ENCODE data around the gene KCTD1.
"Not testable (repeated sequence)": the region's sequence is repeated elsewhere in the genome, so short reads cannot be mapped to it uniquely, and the experiment has no call there.

The KCTD1 gene

DNA sequence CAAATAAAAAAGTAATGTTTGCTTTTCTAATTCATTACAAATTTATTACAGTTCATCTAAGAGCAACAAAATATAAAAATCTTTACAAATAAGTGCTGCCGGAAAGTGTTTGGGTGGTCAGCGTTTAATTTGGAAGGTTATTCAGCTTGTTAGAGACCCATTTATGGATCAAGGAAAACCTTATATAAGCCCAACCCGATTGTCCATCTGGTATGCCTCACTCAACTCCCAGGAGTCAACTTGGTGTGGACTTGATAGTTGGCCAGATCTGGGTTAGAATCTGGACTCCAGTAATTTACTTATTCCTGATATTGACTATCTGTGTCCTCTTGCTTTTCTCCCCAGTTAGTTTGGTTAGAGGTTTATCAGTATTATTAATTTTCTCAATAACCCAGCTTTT, 106.2 kb downstream of the KCTD1 start:
- no peak for TF ChIP-seq ZFX (IDR thresholded peaks at IDR 0.05)
- TF ChIP-seq, protein P1, sequence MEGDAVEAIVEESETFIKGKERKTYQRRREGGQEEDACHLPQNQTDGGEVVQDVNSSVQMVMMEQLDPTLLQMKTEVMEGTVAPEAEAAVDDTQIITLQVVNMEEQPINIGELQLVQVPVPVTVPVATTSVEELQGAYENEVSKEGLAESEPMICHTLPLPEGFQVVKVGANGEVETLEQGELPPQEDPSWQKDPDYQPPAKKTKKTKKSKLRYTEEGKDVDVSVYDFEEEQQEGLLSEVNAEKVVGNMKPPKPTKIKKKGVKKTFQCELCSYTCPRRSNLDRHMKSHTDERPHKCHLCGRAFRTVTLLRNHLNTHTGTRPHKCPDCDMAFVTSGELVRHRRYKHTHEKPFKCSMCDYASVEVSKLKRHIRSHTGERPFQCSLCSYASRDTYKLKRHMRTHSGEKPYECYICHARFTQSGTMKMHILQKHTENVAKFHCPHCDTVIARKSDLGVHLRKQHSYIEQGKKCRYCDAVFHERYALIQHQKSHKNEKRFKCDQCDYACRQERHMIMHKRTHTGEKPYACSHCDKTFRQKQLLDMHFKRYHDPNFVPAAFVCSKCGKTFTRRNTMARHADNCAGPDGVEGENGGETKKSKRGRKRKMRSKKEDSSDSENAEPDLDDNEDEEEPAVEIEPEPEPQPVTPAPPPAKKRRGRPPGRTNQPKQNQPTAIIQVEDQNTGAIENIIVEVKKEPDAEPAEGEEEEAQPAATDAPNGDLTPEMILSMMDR (conservative IDR thresholded peaks at IDR 0.05): no peak
- no peak overlapping the region for H3K27ac ChIP-seq

DNA sequence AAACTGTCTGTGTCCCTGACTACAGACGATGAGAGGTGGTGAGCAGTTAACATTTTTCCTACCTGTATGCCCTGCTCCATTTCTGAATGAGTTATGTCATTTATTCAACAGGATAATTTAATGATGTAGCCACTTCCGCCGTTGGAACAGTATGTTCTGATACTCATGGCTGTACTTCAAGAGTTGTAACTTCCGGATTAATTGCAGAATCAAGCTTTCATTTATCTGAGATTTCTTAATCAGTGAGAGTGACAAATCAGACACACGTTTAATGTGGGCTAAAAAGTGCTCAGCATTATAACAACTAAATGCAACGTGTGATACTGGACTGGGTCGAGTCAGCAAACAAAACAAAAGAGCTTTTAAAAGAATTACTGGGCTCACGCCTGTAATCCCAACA, 107.7 kb downstream of the KCTD1 start:
- H3K27ac ChIP-seq: peak overlapping the region; percentile 39
- TF ChIP-seq, protein P1 (conservative IDR thresholded peaks at IDR 0.05): no peak
- TF ChIP-seq ZFX (IDR thresholded peaks at IDR 0.05): no peak

DNA sequence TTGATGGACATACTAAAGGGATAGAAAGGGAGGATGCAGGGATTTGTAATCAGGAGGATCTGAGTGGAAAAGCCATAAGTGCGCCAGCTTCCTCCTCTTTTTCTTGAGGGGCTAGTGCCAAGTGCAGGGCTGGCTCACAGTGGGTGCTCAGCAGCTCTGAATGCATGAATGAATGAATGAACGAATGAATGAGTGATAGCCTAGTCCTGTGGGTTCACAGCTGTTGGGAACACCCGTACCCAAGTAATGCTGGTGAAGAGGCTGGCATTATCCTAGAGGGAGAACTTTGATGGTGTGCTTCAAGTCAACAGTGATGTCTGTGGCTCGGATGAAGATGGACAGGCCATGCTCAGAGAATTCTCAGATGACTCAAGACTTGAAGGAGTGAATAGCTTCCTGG, 108.8 kb downstream of the KCTD1 start:
- H3K27ac ChIP-seq: no peak overlapping the region
- TF ChIP-seq ZFX (IDR thresholded peaks at IDR 0.05): no peak
- TF ChIP-seq, protein P1 (conservative IDR thresholded peaks at IDR 0.05): no peak

DNA sequence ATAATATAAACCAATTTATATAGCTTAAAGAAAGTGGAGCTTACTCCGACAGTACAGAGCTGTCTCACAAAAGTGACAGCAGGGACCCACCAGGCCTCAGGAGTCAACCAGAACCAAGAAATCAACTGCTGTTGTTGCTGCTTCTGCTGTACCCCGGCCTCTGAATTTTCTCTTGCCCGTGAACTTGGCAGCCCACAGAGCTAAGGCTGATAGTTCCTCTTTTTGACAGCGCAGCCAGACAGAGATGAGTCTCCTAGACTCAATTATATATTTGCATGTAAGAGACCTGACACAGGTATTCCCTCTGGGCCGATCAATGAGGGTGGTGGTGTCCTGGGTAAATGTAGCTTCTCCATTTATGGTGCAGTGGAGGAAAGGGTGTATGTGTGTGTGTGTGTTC, 109.4 kb downstream of the KCTD1 start:
- TF ChIP-seq, protein P1 (conservative IDR thresholded peaks at IDR 0.05): no peak
- TF ChIP-seq ZFX (IDR thresholded peaks at IDR 0.05): no peak
- no peak overlapping the region for H3K27ac ChIP-seq

DNA sequence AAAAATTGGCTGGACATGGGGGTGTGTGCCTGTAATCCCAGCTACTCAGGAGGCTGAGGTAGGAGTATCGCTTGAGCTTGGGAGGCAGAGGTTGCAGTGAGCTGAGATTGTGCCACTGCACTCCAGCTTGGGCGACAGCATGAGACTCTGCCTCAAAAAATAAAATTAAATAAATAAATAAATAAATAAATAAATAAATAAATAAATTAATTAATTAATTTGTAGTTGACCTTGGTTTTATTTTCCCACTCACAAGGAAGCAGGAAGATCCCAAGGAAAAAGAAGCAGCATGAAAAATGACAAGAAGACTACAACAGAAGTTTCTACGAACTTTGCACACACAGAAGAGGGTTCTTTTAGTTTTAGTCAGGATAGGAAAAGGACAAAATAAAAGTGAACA, 110.7 kb downstream of the KCTD1 start:
- not testable (repeated sequence) for H3K27ac ChIP-seq

DNA sequence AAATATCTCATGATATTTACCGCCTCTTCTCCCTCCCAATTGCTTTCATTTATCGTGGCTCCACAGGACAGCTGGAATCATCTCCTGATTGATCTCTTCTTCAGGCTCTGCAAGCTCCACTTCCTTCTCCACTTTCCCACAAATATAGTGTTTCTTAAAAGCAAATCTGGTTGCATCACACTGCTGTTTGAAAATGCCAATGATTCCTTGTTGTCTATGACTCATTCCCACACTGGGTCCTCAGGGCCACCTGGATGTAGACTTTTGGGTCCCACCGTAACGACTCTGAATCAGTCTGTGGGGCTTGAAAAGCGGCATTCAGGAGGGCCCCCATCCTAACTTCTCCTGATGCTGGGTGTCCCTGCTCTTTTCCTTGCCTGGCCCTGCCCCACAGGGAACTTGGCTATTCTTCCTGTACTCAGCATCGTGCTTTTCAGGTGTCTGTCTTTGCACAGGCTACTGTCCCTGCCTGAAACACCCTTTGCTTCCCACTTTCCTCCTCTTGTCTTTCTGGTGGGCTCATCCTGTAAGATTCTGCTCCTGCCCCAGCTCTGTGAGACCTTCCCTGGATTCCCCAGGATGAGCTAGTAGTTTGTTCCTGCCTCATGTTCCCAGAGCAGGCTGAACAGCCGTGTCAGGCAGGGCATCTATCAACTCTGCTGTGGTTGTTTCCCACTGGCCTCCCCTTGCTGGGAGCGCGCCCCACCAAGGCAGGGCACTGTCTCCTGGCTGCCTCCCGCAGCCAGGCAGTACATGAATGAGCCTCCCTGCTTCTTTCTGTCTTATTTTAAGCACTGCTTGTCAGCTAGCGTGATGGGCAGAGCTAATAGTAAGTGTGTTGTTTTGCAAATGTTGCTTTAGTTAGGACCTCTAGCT, 111.9 kb downstream of the KCTD1 start:
- H3K27ac ChIP-seq: no peak overlapping the region
- TF ChIP-seq ZFX (IDR thresholded peaks at IDR 0.05): no peak
- TF ChIP-seq, protein P1 (conservative IDR thresholded peaks at IDR 0.05): no peak

DNA sequence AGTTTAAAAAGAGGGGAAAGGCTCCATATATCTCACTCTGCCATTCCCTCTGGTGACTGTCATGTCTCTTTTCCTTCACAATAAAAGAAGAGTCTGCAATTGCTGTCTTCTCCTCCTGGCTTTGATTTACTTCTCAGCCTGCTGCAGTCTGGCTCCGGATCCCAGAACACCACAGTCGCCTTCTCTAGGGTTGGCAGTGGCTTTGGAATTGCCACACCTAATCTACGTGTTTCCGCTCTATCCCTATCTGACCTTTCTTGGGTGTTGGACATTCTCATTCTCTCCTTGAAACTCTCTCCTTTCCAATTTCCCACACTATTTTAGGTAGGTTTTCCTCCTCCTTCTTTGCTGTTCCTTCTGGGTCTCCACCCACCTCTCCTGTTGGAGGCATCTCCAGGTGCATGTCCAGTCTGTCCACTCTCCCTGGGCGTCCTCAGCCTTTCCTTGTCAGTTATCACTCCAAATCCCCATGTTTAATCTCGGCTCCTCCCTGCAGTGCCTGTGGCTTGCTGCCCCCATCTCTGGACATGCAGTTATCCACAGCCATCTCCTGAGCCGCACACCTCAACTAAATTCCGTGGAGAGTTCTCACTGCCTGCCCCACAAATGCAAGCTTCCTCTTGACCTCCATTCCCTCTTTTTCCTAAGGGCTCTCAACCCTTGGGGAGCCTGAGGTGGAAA, 112.8 kb downstream of the KCTD1 start:
- H3K27ac ChIP-seq: no peak overlapping the region
- TF ChIP-seq, protein P1 (conservative IDR thresholded peaks at IDR 0.05): no peak
- no peak for TF ChIP-seq ZFX (IDR thresholded peaks at IDR 0.05)
